GM04504 (cell line): ENCODE results near the gene CHST11.
"Not testable (repeated sequence)": the region's sequence is repeated elsewhere in the genome, so short reads cannot be mapped to it uniquely, and the experiment has no call there.

Experiments
- DNase-seq: peaks from one replicate; pipeline ENCODE4 v3.0.0-alpha.2; 2012; ENCODE audit warnings: low read depth

CHST11 gene

GRCh38 chr12:104506676-104507401 lies 50.1 kb downstream of the CHST11 start:
- DNase-seq: no peak

DNA sequence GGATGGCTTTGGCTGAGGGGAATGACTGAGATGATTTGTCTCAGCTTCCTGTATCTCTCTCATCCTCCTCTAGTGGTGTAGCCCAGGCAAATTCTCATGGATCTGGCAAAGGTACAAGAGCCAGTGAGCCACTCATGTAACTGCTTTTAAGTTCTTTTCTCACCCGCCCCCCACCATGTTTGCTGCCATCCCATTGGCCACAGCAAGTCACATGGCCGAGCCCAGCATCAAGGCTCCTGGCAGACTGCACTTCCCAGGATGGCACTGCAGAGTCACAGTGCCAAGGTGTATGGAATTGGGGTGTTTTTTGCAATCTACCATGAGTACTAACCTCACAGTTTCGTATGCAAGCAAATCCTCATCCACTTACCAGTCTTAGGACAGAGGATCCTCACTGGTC lies 50.9 kb downstream of the CHST11 start:
- DNase-seq: no peak

- DNase-seq: no peak
These were observed 52.2 kb downstream of the CHST11 start for GRCh38 chr12:104508752-104509446.

GRCh38 chr12:104510145-104510872 lies 53.6 kb downstream of the CHST11 start:
- DNase-seq: no peak

DNA sequence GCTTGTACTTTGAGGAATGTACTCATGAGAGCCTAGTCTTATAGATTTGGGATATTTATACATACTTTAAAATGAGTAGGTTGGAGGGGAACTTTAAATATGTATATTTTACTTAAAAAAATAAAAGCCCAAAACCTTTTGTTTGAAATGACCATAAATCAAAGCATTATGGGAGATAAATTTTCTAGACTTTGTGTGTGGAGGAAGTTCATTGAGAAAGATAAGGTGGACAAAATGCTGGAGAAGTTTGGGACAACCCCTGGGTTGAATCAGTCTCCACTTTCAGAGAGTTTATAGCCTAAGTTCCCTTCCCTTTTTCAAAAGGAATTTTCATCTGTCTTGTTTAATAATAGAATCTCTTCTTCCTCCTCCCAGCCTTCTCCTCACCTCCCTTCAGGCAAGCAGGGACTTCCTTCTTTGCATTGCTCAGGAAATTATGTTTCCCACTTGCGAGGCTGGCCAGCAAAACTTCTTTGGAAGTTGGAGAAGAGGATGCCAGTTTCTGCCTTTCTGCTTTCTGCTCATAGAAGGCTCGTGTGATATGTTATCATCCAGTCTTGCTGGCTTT lies 54.2 kb downstream of the CHST11 start:
- no peak for DNase-seq

DNA sequence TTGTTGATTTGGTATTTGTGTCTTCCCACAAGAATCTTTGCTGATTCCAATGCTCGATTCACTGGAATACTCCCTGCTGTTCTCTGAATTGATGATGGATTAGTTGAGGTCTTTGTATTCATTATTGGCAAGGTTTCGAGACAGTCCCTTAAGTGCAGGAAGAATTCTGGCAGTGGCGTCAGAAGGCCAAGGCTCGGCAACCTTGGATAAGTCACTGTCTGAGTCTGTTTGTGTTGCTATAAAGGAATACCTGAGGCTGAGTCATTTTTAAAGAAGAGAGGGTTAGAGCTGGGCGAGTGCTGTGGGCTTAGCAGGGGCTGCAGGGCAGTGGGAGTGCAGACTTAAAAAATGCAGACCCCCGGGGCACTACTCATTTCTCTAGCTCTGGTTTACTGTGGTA lies 56.9 kb downstream of the CHST11 start:
- no peak for DNase-seq

GRCh38 chr12:104514092-104514810 lies 57.5 kb downstream of the CHST11 start:
- DNase-seq: no peak

DNA sequence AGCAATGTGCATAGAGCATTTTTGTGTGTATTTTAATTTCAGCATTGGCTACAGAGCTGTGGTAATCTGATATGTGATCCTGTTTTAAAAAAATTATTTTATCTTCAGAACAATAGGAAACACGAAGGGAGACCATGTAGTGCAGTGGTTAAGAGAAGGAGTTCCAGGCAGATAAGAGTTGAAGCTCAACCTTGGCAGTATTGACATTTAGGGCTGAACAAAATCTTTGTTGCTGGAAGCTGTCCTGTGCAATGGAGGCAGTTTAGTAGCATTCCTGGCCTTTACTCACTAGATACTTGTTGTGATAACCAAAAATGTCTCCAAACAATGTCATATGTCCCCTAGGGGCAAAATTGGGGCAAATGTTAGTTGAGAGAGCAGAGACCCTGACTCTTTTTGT lies 59.2 kb downstream of the CHST11 start:
- DNase-seq: no peak

- no peak for DNase-seq
These were observed 60.1 kb downstream of the CHST11 start for GRCh38 chr12:104516821-104517220.

- DNase-seq: no peak
These were observed 61.1 kb downstream of the CHST11 start for GRCh38 chr12:104517880-104518279.

GRCh38 chr12:104519190-104520019 lies 62.7 kb downstream of the CHST11 start:
- no peak for DNase-seq

GRCh38 chr12:104520242-104520900 lies 63.6 kb downstream of the CHST11 start:
- no peak for DNase-seq

GRCh38 chr12:104521731-104522130 lies 65.0 kb downstream of the CHST11 start:
- no peak for DNase-seq

- no peak for DNase-seq
These were observed 66.4 kb downstream of the CHST11 start for GRCh38 chr12:104522985-104523722.

DNA sequence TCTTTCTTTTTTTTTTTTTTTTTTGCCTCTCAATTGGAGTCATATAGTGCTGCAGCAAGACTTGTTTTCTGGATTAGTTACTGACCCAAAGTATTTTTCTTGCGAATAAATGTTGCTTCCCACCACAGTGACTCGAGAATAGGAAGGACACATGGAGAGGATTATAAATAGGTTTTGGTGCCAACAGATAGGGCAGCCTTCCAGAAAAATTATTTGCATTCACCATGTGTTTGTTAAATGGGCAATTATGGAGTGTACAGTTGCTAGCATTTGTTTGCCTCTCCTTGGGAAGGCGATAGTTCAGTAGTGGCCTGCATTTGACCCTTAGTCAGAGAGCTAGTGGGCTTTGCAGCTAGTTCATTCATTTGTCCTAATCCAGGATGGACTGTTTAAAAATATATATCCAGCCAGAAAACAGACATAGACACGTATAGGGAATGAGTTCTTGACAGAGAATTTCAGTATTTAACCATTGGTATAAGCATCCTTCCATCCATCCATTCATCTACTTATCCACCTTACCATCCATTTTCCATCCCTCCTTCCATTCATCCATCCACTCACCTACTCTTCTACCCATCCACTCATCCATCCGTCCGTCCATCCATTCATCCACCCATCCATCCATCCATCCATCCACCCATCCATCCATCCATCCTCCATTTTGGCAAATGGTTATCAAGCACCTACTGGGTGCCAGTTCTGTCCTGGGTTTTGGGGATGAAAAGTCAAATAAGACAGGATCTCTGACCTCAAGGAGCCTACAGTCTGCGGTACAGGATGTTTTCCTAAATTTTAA lies 67.5 kb downstream of the CHST11 start:
- DNase-seq: no peak

DNA sequence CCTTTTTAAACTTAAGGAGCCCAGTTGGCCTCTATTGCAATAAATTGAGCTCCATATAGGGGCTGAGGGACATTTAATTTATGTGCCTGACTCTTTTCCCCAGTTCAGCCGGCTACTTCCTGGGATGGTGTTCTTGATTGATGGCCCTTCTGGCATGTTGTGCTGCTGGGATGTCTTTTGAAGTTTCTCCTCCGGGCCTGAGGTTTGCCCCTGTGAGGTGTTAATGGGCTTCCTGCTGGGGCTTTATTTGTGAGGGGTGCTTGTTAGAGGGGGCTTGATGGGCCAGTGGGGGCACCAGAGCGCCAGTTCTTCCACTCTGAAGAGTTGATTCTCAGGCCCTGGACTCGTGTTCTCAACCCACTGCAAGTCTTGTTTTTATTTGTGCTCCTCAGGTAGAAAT lies 69.6 kb downstream of the CHST11 start:
- no peak for DNase-seq

DNA sequence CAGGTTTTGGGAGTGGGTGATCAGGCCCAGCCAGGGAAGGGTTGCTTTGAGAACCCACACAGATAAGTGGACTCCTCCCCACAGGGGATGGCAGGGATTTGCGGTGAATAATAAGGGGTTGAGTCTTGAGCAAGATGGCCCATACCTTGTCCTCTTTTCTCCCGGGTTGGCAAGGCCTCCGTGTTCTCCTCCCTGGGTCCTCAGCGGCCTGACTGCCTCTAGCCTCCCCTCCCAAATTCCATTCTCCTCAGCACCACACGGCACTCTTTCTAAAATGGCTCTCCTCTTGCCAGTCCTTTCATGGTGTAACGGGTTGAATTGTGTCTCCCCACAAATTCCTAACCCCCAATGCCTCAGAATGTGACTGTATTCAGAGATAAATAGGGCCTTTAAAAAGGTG lies 70.0 kb downstream of the CHST11 start:
- no peak for DNase-seq

DNA sequence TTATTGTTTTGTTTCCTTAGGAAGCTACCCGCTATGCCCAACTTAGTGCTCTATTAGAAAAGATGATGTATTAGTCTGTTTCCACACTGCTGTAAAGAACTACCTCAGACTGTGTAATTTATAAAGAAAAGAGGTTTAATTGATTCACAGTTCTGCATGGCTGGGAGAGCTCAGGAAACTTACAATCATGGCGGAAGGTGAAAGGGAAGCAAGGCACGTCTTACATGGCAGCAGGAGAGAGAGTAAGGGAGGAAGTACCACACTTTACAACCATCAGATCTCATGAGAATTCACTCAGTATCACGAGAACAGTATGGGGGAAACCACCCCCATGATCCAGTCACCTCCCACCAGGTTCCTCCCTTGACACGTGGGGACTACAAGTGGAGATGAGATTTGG lies 70.9 kb downstream of the CHST11 start:
- DNase-seq: not testable (repeated sequence)
